ENCODE measurements around the gene PCDHB10.

The PCDHB10 gene

DNA sequence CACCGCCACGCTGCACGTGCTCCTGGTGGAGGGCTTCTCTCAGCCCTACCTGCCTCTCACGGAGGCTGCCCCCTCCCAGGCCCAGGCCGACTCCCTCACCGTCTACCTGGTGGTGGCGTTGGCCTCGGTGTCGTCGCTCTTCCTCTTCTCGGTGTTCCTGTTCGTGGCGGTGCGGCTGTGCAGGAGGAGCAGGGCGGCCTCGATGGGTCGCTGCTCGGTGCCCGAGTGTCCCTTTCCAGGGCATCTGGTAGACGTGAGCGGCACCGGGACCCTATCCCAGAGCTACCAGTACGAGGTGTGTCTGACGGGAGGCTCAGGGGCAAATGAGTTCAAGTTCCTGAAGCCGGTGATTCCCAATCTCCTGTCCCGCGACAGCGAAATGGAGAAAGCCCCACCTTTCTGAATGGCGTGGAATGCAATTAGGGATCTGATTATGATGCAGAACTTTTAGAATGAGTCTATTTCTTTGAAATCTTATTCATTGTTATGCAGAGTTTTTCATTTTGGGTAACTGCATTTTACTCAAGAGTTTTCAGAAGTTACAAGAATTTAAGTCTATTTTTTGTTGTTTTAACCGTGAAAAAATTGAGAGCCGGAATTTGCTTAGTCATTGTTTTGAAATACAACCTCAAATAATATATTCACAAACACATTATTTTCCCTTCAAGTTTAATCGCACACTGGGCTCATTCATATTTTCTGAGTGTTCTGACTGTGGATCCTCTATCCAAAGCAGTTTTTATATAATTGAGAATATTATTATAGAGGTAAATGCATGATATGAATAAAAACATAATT, 44.6 kb downstream of the PCDHB10 start:
- DNase-seq = no peak

DNA sequence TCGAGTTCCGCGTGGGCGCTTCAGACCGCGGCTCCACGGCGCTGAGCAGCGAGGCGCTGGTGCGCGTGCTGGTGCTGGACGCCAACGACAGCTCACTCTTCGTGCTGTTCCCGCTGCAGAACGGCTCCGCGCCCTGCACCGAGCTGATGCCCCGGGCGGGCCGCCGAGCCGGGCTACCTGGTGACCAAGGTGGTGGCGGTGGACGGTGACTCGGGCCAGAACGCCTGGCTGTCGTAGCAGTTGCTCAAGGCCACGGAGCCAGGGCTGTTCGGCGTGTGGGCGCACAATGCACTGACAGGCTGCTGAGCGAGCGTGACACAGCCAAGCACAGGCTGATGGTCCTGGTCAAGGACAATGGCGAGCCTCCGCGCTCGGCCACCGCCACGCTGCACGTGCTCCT, 49.3 kb downstream of the PCDHB10 start:
- no peak for DNase-seq

Data from hypothalamus (tissue), 51 donors.